ENCODE results near the gene MON2. TPM values are rescaled to one million over a fixed set of nuclear protein-coding genes. Genes with fewer than 3 reads are reported as not detected.

Gene MON2
- total RNA-seq, 4 donors from 2014 or later, result 23.5 to 75.8 (median 40.6) TPM

GRCh38 chr12:62618319-62618718, 151.7 kb downstream of the MON2 start:
- TF ChIP-seq POLR2AphosphoS5 (IDR thresholded peaks at IDR 0.05), result no peak

GRCh38 chr12:62618930-62619329, 152.3 kb downstream of the MON2 start:
- ATAC-seq, result no peak
- H3K36me3 ChIP-seq, result no peaks in the 10 kb centered on the region
- no peak overlapping the region for H3K27ac ChIP-seq
- WGBS, 2 donors (ENCODE audit: low coverage in 1 of 2), result 73 to 79% methylated on average over 2 of the region's 2 CpGs
- H3K4me1 ChIP-seq, result peaks cover 0 to 10% (median 0%) of the 10 kb centered on the region in 3 donors
- no peak for TF ChIP-seq POLR2AphosphoS5 (IDR thresholded peaks at IDR 0.05)
- TF ChIP-seq EP300 (IDR thresholded peaks at IDR 0.05), result no peak
- TF ChIP-seq CTCF (IDR thresholded peaks at IDR 0.05), result no peak
- TF ChIP-seq POLR2A (IDR thresholded peaks at IDR 0.05), result no peak
- no peaks in the 10 kb centered on the region for H3K9me3 ChIP-seq
- H3K4me3 ChIP-seq, result no peak overlapping the region
- H3K27me3 ChIP-seq, result no peaks in the 10 kb centered on the region

More at GRCh38 chr12:62618319-62618718, 151.7 kb downstream of the MON2 start:
- no peak overlapping the region for H3K27ac ChIP-seq
- ATAC-seq, result no peak
- peaks cover 0 to 10% (median 0%) of the 10 kb centered on the region in 3 donors for H3K4me1 ChIP-seq
- no peaks in the 10 kb centered on the region for H3K27me3 ChIP-seq
- H3K4me3 ChIP-seq, result no peak overlapping the region
- H3K9me3 ChIP-seq, result no peaks in the 10 kb centered on the region
- no peaks in the 10 kb centered on the region for H3K36me3 ChIP-seq

GRCh38 chr12:62621101-62621638, 154.5 kb downstream of the MON2 start:
- ATAC-seq, result no peak
- H3K27me3 ChIP-seq, result no peaks in the 10 kb centered on the region
- WGBS, 2 donors (ENCODE audit: low coverage in 1 of 2), result 75 to 77% methylated on average over 7 to 8 of the region's 8 CpGs
- H3K36me3 ChIP-seq, result no peaks in the 10 kb centered on the region
- no peak overlapping the region for H3K4me3 ChIP-seq
- no peaks in the 10 kb centered on the region for H3K9me3 ChIP-seq
- TF ChIP-seq CTCF (IDR thresholded peaks at IDR 0.05) (no peak), EP300 (IDR thresholded peaks at IDR 0.05) (no peak), POLR2AphosphoS5 (IDR thresholded peaks at IDR 0.05) (no peak), POLR2A (IDR thresholded peaks at IDR 0.05) (no peak)
- H3K27ac ChIP-seq, result no peak overlapping the region
- H3K4me1 ChIP-seq, result peaks cover 0 to 10% (median 0%) of the 10 kb centered on the region in 3 donors

GRCh38 chr12:62622177-62622576, 155.6 kb downstream of the MON2 start:
- no peak for ATAC-seq
- Histone ChIP-seq H3K27ac (no peak overlapping the region), H3K4me1 (peaks cover 0 to 8% (median 0%) of the 10 kb centered on the region in 3 donors), H3K27me3 (no peaks in the 10 kb centered on the region), H3K36me3 (no peaks in the 10 kb centered on the region), H3K4me3 (no peak overlapping the region), H3K9me3 (no peaks in the 10 kb centered on the region)
- TF ChIP-seq CTCF (IDR thresholded peaks at IDR 0.05) (no peak), POLR2A (IDR thresholded peaks at IDR 0.05) (no peak), EP300 (IDR thresholded peaks at IDR 0.05) (no peak), POLR2AphosphoS5 (IDR thresholded peaks at IDR 0.05) (no peak)
- WGBS, 2 donors (ENCODE audit: low coverage in 1 of 2), result 50 to 58% methylated on average over 2 of the region's 2 CpGs

GRCh38 chr12:62625228-62625627, 158.6 kb downstream of the MON2 start:
- Histone ChIP-seq H3K9me3 (no peaks in the 10 kb centered on the region), H3K4me3 (no peak overlapping the region), H3K36me3 (no peaks in the 10 kb centered on the region), H3K4me1 (no peaks in the 10 kb centered on the region), H3K27me3 (no peaks in the 10 kb centered on the region), H3K27ac (no peak overlapping the region)
- no peak for ATAC-seq
- no peak for TF ChIP-seq POLR2A (IDR thresholded peaks at IDR 0.05)
- no peak for TF ChIP-seq POLR2AphosphoS5 (IDR thresholded peaks at IDR 0.05)
- TF ChIP-seq CTCF (IDR thresholded peaks at IDR 0.05), result no peak
- no peak for TF ChIP-seq EP300 (IDR thresholded peaks at IDR 0.05)
- 100% methylated on average over 2 of the region's 2 CpGs for WGBS, 2 donors (ENCODE audit: low coverage in 1 of 2)
